Articular chondrocyte of knee joint (primary cell): ENCODE results near the gene RAB24. TPM values are rescaled to one million over a fixed set of nuclear protein-coding genes. Genes with fewer than 3 reads are reported as not detected.

ENCODE experiments used
- total RNA-seq: library from RNA; depleted of rRNA; stranded (reverse); fragments of >200 nt; gene quantifications from 2 replicates; pipeline ENCODE4 v1.2.3, GENCODE V29; 2012

The RAB24 gene
- 13.9 and 16.5 TPM in 2 replicates for total RNA-seq

DNA sequence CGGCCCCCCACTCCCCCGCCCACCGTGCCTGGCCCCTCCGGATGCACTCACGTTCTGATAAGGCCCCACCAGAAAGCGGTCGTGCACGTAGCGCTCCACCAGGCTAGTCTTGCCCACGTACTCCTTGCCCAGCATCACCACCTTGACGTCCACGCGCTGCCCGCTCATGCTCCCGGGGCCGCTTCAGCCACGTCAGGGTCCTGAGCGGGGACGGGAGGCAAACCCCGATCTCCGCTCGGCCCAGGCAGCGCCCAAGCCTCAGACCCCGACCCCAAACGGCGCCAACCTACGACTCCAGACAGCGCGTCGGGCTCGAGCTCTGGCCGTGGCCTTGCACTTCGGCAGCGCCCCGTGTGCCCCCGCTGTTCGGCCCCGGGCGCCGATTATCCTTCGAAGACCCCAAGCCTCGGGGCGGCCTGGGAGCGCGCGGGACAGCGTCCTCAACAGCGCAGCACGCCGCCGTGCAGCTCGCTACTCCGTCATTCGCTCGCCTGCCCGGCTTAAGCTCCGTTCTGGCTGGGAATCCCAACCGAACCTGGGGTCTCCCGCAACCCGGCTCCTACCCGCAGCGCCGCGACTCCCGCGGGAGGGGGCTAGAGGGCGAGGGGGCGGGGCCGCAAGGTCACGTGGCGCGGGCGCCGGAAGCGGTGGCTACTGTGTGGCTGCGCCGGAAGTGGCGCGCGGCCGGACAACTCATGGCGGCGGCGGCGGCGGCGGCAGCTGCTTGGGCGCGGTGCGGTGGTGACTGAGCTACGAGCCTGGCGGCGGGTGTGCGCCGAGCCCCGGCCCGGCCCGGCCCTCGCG lies at the start of gene RAB24, which contains the start of gene PRELID1:
TSS of gene RAB24 (minus strand) at position 599 of the 804 bp plus-strand sequence. CDS start at position 168, 431 bp downstream.
TSS of gene PRELID1 (plus strand) at position 679 of the 804 bp plus-strand sequence. CDS start 187 bp downstream, outside the sequence.

DNA sequence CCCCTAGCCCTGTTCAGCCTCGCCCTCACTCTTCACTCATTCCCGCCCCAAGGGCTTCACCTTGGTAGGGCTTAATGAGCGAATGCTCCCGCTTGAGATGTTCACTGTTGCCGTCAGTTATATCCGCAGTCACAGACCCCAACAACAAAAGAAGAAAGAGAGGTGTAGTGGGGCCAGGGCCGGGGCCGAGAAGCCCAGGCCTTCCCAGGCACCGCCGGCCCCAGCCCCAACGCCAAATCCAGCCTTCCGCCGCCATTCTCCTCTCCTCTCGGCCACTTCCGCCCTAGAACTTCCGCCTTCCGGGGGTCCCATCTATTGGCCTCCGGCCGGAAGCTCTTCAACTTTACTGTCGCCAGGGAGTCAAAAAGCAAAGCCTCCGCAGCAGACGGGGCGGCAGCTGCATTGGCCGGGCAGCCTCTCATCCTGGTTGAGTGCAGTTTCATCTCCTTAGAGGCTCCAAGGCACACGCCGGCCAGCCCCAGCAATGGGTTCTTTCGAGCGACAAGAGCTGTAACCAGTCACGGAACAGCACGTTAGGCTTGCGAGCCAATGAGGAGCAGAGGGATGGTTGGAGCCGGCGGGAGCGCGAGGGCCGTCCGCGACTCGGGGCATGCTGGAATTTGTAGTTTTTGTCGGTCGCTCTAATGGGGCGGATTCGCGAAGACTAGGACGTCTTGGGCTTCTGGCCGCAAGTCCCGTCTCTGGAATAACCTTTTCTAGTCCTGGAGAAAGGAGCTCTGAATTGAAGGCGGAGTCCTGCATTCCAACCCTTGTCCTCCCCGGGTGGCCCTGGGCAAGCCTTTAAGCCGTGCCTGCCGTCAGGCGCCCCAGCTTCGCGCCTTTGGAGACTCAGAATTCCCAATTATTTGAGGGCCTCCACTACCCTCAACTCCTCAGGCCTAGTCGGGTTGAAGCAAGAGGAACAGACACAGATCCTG lies 48.1 kb upstream of the RAB24 start, which contains the start of gene LMAN2:
TSS of gene LMAN2 (minus strand) at position 277 of the 938 bp plus-strand sequence. CDS start at position 256, 21 bp downstream.

DNA sequence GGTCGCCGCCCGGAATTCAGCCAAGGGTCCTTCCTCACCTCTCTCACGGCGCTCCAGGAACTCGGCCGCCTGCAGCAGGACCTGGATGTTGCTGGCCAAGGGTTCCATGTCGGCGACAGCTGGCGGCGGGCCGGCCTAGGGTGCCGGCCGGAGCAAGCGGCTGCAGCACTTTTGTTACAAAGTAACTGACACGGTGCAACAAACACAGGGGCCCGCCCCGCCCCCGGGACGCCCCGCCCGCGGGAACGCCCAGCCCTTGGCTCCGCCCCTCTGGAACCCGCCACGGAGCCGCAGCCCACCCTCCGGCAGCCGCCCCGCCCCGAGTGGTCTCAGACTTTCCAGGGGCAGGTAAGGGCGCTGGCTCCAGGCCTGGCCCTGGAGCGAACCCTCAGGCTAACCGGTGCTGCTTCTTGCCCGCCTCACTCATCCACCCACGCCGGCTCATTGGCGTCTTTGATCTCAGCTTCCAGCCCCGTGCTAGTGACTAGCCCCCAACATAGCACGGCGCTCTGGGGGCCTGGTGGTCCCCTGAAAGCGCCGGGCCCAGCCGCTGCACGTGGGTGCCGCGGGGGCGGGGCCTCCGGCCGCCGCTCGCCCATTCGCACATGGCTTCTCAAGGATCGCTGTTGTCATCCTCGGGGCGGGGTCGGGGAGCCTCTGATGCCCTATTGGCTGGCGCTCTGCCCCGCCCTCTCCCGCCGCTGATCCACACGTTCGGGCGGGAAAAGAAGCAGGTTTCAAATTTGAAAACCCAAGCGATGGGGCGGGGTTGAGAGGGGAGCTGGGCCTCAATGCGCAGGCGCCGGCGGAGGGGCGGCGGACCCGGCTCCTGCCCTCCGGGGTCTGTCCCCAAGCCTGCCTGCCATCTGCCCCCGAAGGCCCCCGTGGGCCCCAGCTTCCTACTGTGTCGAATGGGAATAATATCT lies 8.5 kb upstream of the RAB24 start, which contains the start of gene MXD3:
TSS of gene MXD3 (minus strand) at position 176 of the 926 bp plus-strand sequence. CDS start at position 108, 68 bp downstream.

Other genes starting within 250 kb of the RAB24 start
- gene FGFR4, start 216.8 kb downstream of the RAB24 start, total RNA-seq: 0.11 and 0.26 TPM in 2 replicates
- gene NSD1, start 169.9 kb downstream of the RAB24 start, total RNA-seq: 54.6 and 55.8 TPM in 2 replicates
- 83.1 and 89.0 TPM in 2 replicates for gene PRELID1, start 80 bp upstream of the RAB24 start, total RNA-seq
- 5.7 and 9.5 TPM in 2 replicates for gene MXD3, start 8.2 kb upstream of the RAB24 start, total RNA-seq
- gene LMAN2, start 47.9 kb upstream of the RAB24 start, total RNA-seq: 275 and 291 TPM in 2 replicates
- 2.6 and 5.4 TPM in 2 replicates for gene RGS14, start 54.2 kb upstream of the RAB24 start, total RNA-seq
- not detected in 2 replicates for gene SLC34A1, start 80.7 kb upstream of the RAB24 start, total RNA-seq
- gene PFN3, start 96.9 kb upstream of the RAB24 start, total RNA-seq: not detected in 2 replicates
- gene F12, start 105.8 kb upstream of the RAB24 start, total RNA-seq: 0.26 TPM in 1 of 2 replicates, not detected in the other
- gene GRK6, start 123.0 kb upstream of the RAB24 start, total RNA-seq: 11.5 and 12.8 TPM in 2 replicates
- gene PRR7, start 143.1 kb upstream of the RAB24 start, total RNA-seq: 10.6 and 11.9 TPM in 2 replicates
- gene DBN1, start 169.9 kb upstream of the RAB24 start, total RNA-seq: 64.5 and 74.5 TPM in 2 replicates
- 65.2 and 97.5 TPM in 2 replicates for gene PDLIM7, start 193.9 kb upstream of the RAB24 start, total RNA-seq
- gene DOK3, start 206.1 kb upstream of the RAB24 start, total RNA-seq: 0.54 and 0.91 TPM in 2 replicates
- 48.2 and 59.7 TPM in 2 replicates for gene DDX41, start 213.2 kb upstream of the RAB24 start, total RNA-seq